Activated CD8-positive, alpha-beta T cell treated with anti-CD3 and anti-CD28 coated beads for 36 hours (primary cell): ENCODE results near the gene CYP1A1. TPM values are rescaled to one million over a fixed set of nuclear protein-coding genes. Genes with fewer than 3 reads are reported as not detected.
A peak's percentile ranks its signal among the peaks of the same experiment; 100 is the strongest.

Experiments
- ATAC-seq: fragments of 200-7000 bp; cut with Tn5 transposase; one replicate; pipeline ENCODE4 v1.10.0; 2021; ENCODE audit warnings: mild to moderate bottlenecking, moderate library complexity
- CTCF ChIA-PET: fragments of 350-600 bp; sonication (Branson Sonifier 250); formaldehyde crosslinking; loops from one replicate; lab custom pipeline; 2021; ENCODE audit warnings: antibody characterized with exemption; lab: Charles Lee
- POLR2A ChIA-PET: fragments of 350-600 bp; sonication (Branson Sonifier 250); formaldehyde crosslinking; loops from one replicate; lab custom pipeline; 2021; ENCODE audit warnings: antibody characterized with exemption; lab: Charles Lee
- DNase-seq: peaks from one replicate; pipeline ENCODE4 v3.0.0-alpha.2; 2020
- H3K27ac Mint-ChIP-seq: one replicate; pipeline ENCODE4 v1.8.0; 2021; ENCODE audit warnings: mild to moderate bottlenecking, mixed read lengths
- H3K27me3 Mint-ChIP-seq: one replicate; pipeline ENCODE4 v1.8.0; 2021; ENCODE audit warnings: mixed read lengths
- H3K36me3 Mint-ChIP-seq: one replicate; pipeline ENCODE4 v1.8.0; 2021; ENCODE audit warnings: low read depth, mixed read lengths
- H3K4me1 Mint-ChIP-seq: one replicate; pipeline ENCODE4 v1.8.0; 2021; ENCODE audit warnings: low read depth, mixed read lengths
- H3K4me3 Mint-ChIP-seq: one replicate; pipeline ENCODE4 v1.8.0; 2021; ENCODE audit warnings: mild to moderate bottlenecking, moderate library complexity, mixed read lengths
- H3K9me3 Mint-ChIP-seq: one replicate; pipeline ENCODE4 v1.8.0; 2021; ENCODE audit warnings: mixed read lengths
- CTCF ChIP-seq: fragments of 200-600 bp; IDR thresholded peaks from one replicate; pipeline ENCODE4 v1.8.0; 2022; ENCODE audit warnings: antibody characterized with exemption, mild to moderate bottlenecking
- intact Hi-C: fragments of 100-400 bp; cut with micrococcal nuclease; formaldehyde crosslinking; loops from one replicate; pipeline ENCODE4 v1.10.0; 2022
- total RNA-seq, 2 experiments: library from RNA; stranded (reverse); gene quantifications; one replicate each; pipeline ENCODE4 v1.2.3, GENCODE V29; 2021

The CYP1A1 gene, protein sequence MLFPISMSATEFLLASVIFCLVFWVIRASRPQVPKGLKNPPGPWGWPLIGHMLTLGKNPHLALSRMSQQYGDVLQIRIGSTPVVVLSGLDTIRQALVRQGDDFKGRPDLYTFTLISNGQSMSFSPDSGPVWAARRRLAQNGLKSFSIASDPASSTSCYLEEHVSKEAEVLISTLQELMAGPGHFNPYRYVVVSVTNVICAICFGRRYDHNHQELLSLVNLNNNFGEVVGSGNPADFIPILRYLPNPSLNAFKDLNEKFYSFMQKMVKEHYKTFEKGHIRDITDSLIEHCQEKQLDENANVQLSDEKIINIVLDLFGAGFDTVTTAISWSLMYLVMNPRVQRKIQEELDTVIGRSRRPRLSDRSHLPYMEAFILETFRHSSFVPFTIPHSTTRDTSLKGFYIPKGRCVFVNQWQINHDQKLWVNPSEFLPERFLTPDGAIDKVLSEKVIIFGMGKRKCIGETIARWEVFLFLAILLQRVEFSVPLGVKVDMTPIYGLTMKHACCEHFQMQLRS
- total RNA-seq: 1 to 10 TPM; 4.3 to 4.9 TPM

GRCh38 chr15:74725225-74725774 lies at the start of gene CYP1A1:
Gene CYP1A1 (minus strand): TSS chr15:74725528. CDS start chr15:74723097, 2,431 bp downstream.
- intact Hi-C loops: no loop called here
- H3K27ac Mint-ChIP-seq: peak within 1 kb of the TSS; percentile 14
- ATAC-seq (peak; percentile 35), DNase-seq (peak; percentile 38)
- no peak for TF ChIP-seq CTCF
- H3K27me3 Mint-ChIP-seq: peaks cover 16% of the 10 kb centered on the region
- ChIA-PET POLR2A (interaction anchor here (1.1 kb wide), 2 partner anchors 23 to 184 kb away, joined by 3 read pairs; partner anchors contain the start of genes ARID3B and CYP1A2), CTCF (interaction anchor here (0.8 to 2.1 kb wide), 5 partner anchors 10 to 94 kb away, joined by 3 to 10 read pairs (median 4); no protein-coding TSS in a partner anchor)
- H3K4me3 Mint-ChIP-seq: peak within 1 kb of the TSS; percentile 71
- H3K36me3 Mint-ChIP-seq: no peaks in the 10 kb centered on the region
- H3K9me3 Mint-ChIP-seq: no peaks in the 10 kb centered on the region
- peaks cover 9% of the 10 kb centered on the region for H3K4me1 Mint-ChIP-seq

DNA sequence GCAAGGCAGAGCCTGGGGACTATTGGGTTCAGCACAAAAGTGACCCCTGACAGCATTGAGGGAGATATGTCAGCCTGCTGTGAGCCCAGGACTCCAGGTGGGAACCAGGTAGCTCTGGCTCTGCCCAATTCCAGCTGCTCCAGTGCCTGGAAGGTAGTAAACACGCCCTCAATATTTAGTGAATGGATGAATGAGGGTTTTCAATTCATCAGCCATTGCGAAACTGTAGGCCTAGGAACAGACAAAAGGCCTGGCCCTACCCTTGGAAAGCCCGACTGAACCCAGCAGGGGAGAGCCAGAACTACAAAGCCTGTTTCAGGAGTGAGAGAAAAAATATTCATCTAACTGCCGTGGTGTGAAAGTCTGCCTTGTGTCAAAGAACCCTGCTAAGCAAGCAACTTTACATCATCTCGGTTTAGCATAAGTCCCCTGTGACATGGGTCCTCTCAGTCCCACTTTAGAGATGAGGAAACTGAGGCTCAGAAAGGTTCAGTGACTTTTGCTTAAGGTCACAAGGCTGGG lies 48.5 kb upstream of the CYP1A1 start:
- Mint-ChIP-seq H3K27ac (peak overlapping the region; percentile 38), H3K4me1 (peaks cover 64% of the 10 kb centered on the region)

DNA sequence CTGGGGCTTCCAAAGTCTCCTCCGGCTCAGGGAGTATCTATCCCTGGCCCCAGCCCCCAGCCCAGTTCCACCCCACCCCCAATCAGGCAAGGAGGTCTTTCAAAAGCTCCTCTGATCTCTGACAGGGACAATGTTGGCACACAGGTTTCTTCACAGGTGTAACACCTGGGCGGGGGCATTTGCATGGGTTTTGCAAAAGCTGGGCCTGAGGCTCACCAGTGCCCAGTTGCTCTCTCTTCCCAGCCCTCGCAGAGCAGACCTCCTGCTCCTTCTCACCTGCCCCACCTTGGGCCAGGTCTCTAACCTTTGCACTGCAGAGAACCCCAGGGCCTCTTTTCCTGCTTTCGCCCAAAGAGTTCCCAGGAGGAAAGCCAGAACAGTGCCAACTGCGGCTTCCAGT lies 48.0 kb upstream of the CYP1A1 start:
- CTCF ChIA-PET: interaction anchor here (1.3 to 30.3 kb wide), 10 partner anchors 11 to 181 kb away, joined by 3 to 1327 read pairs (median 58); partner anchors contain the start of genes CSK and ULK3
- ATAC-seq (no peak), DNase-seq (no peak)
- intact Hi-C loops: no loop called here
- H3K27me3 Mint-ChIP-seq: no peaks in the 10 kb centered on the region
- POLR2A ChIA-PET: interaction anchor here (1.0 to 21.2 kb wide), 3 partner anchors 17 to 32 kb away, joined by 3 to 410 read pairs (median 31); no protein-coding TSS in a partner anchor
- TF ChIP-seq CTCF: no peak
- no peak overlapping the region for H3K27ac Mint-ChIP-seq
- no peaks in the 10 kb centered on the region for H3K36me3 Mint-ChIP-seq
- no peaks in the 10 kb centered on the region for H3K9me3 Mint-ChIP-seq
- H3K4me1 Mint-ChIP-seq: peaks cover 63% of the 10 kb centered on the region
- no peak overlapping the region for H3K4me3 Mint-ChIP-seq

More for the DNA sequence above, 48.5 kb upstream of the CYP1A1 start:
- no peak overlapping the region for H3K4me3 Mint-ChIP-seq
- ChIA-PET POLR2A (interaction anchor here (5.9 to 21.2 kb wide), 2 partner anchors 17 to 27 kb away, joined by 31 to 410 read pairs; no protein-coding TSS in a partner anchor), CTCF (interaction anchor here (1.3 to 30.3 kb wide), 6 partner anchors 15 to 180 kb away, joined by 3 to 1327 read pairs (median 81); partner anchors contain the start of gene CSK)
- intact Hi-C loops: no loop called here
- no peak for DNase-seq
- ATAC-seq: no peak
- no peaks in the 10 kb centered on the region for H3K9me3 Mint-ChIP-seq
- TF ChIP-seq CTCF: no peak
- peaks cover 3% of the 10 kb centered on the region for H3K36me3 Mint-ChIP-seq
- H3K27me3 Mint-ChIP-seq: no peaks in the 10 kb centered on the region

DNA sequence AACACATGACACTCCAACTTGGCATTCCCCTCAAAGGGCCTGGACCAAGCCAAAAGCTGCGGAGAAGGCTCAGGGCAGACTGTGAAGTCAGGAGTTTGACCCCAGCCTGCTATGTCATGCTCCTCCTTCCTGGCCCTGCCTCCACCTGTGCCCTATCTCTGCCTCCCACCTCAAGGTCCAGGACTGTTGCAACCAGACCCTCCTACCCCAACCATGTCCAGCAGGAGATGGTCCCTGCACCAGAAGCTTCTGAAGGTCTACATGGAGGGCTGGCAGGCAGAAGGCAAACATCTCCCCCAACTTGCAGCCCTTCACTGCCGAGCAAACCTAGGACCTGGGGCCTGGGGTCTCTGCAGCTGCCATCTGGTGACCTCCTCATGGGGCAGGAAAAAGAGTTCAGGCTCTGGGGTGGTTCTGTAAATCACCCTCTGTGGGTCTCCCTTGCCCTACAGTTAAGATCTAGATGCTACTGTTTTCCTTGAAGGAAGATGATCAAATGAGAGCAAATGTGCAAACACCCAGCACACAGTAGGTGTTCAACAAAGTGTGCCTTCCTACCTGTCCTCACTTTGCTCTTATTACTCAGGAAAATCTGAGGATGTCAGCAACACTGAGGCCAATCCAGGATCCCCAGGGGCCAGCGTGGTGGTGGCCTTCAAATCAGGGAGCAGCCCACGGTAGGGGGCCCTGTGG lies 45.0 kb upstream of the CYP1A1 start:
- no peak for ATAC-seq
- H3K36me3 Mint-ChIP-seq: no peaks in the 10 kb centered on the region
- intact Hi-C loops: loop anchor here (2.0 kb wide), 1 partner anchor 30 kb away; no protein-coding TSS in a partner anchor
- no peaks in the 10 kb centered on the region for H3K9me3 Mint-ChIP-seq
- no peak for TF ChIP-seq CTCF
- ChIA-PET CTCF (interaction anchor here (0.5 to 30.3 kb wide), 55 partner anchors 8 to 401 kb away, joined by 3 to 1327 read pairs (median 5); partner anchors contain the start of genes CLK3, CSK, CYP1A1 and CYP1A2), POLR2A (interaction anchor here (0.7 to 21.2 kb wide), 10 partner anchors 10 to 398 kb away, joined by 4 to 410 read pairs (median 8); partner anchors contain the start of gene CSK)
- DNase-seq: no peak
- no peak overlapping the region for H3K27ac Mint-ChIP-seq
- no peak overlapping the region for H3K4me3 Mint-ChIP-seq
- H3K27me3 Mint-ChIP-seq: no peaks in the 10 kb centered on the region
- peaks cover 34% of the 10 kb centered on the region for H3K4me1 Mint-ChIP-seq
